Omental fat pad (tissue), 4 donors: ENCODE results near the gene TUBA8. TPM values are rescaled to one million over a fixed set of nuclear protein-coding genes. Genes with fewer than 3 reads are reported as not detected.

ENCODE experiments used
- ATAC-seq: fragments of 150-250 bp; one replicate; pipeline ENCODE4 v1.9.1; 2016; ENCODE audit warnings: mild to moderate bottlenecking, moderate library complexity; ENCODE audit not compliant: low FRiP score
- DNase-seq: peaks from one replicate; pipeline ENCODE4 v3.0.0-alpha.2; 2019; ENCODE audit warnings: low spot score
- CTCF ChIP-seq, 3 donors: fragments of 450-650 bp; IDR thresholded peaks; one replicate each; pipeline ENCODE4 v1.5.1; 2016 to 2017; ENCODE audit warnings: antibody characterized with exemption in 3 of 3, mild to moderate bottlenecking in 3 of 3, moderate library complexity in 2 of 3
- total RNA-seq, 4 donors: library from RNA; depleted of rRNA; stranded (reverse); fragments of >200 nt; gene quantifications; one replicate each; pipeline ENCODE4 v1.1.0, GENCODE V29; 2016

TUBA8 gene
- total RNA-seq, 4 donors from 2014 or later: 3.2 to 12.1 (median 4.4) TPM

DNA sequence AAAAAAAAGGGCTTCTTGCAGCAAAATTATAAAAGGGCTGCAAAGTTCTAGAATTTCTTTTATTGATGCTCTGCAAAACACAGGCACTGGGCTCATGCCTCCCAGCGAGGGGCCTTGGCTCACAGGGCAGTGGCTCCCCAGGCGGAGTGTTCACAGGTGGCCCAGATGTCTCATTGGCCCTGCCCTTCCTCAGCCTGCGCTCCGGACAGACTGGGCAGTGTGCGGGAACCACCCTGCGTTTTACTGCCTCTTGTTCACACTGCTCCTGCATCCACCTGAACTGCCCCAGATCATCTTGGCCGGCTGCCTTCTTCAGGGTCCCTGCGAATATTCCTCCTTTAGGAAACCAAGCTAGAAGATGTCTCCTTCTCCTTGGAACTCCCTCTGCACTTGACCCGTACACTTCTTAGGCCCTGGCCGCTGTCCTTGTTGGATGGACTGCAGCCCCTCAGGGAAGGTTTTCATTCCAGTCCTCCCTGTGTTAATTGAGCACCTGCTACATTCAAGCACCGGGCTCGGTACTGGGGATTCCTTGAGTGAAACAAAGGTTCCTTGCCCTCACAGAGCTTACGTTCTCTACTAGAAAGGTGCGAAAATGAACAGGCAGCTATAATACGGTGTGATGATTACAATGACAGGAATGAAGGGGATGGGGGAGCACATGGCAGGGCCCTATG, 4.5 kb downstream of the TUBA8 start:
- no peak for TF ChIP-seq CTCF (IDR thresholded peaks at IDR 0.05)
- ATAC-seq (no peak), DNase-seq (no peak)

- no peak for TF ChIP-seq CTCF (IDR thresholded peaks at IDR 0.05)
- no peak for DNase-seq
- no peak for ATAC-seq
Measured at GRCh38 chr22:18115906-18116371, 5.3 kb downstream of the TUBA8 start.

- DNase-seq: no peak
- TF ChIP-seq CTCF (IDR thresholded peaks at IDR 0.05): no peak
- ATAC-seq: no peak
Measured at GRCh38 chr22:18116634-18117033, 6.0 kb downstream of the TUBA8 start.

DNA sequence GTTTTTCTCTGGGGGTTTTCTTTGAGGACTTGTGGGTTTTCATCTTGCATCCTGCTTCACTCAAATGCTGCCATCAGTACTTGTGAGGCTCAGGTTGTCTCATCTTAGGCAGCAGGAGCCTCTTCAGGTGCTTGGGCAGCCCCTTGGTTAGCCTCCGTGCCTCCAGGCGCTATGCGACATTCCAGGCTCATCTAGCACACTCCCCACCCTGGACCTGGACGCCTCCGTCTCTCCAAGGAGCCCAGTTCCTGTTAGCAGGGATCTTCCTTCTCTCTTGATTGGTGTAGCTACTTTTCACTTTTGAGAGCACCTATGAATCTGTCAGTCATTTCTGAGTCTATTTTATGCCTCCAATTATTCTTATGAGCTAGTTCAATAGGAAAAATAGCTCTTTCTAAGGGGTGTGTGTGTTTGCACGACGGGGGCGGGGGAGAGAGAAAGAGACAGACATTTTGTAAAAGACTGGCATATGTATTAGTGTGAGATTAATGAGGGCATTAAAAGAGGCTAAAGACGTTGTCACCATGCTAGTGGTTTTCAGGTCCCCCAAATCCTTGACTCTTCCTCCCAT, 7.8 kb downstream of the TUBA8 start:
- ATAC-seq: no peak
- no peak for TF ChIP-seq CTCF (IDR thresholded peaks at IDR 0.05)
- DNase-seq: no peak

DNA sequence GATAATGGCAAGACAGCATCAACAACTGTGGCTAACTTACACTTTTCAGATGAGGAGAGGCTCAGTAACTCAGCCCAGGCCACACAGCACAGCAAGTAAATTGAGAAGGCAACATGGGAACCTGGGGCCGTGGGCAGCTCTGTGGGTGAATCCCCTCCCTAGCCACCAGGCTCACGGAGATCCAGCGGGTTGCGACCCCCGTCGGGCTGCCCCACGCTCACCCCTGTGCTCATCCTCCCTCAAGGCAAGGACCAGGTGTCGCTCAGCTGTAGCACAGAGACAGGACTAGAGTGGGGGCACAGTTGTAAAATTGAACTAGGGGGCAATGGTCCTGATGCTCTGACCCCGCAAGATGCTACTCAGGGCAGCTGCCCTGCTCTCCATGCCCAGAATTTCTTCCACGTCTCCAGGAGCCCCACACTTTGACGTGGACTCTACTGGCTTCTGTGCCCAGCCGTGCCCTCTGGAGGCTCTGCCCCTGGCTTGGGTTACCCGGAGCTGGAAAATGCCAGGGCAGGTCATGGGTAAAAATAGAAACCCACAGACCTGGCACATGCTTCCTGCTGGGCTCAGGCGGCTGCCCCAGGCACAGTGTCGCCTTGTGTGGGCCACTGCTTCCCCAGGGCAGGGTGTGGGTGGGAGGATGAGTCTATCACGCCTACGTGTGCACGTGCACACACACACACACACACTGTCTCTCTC, 9.0 kb downstream of the TUBA8 start:
- ATAC-seq (no peak), DNase-seq (no peak)
- TF ChIP-seq CTCF (IDR thresholded peaks at IDR 0.05): no peak

GRCh38 chr22:18120857-18121256, 10.2 kb downstream of the TUBA8 start:
- no peak for DNase-seq
- TF ChIP-seq CTCF (IDR thresholded peaks at IDR 0.05): no peak
- ATAC-seq: no peak
